HCT116 (cell line): ENCODE measurements around the gene RENBP. TPM values are rescaled to one million over a fixed set of nuclear protein-coding genes. Genes with fewer than 3 reads are reported as not detected.

ENCODE experiments used
- ATAC-seq: fragments of 200-7000 bp; cut with Tn5 transposase; 2 replicates; pipeline ENCODE4 v1.9.1; 2020; ENCODE audit warnings: mild to moderate bottlenecking, moderate library complexity
- BruUV-seq: library from RNA; stranded (reverse); fragments of 400-500 nt; replicated peaks from 2 replicates; lab custom pipeline; 2021; lab: Mats Ljungman, UMichigan
- CTCF ChIA-PET: fragments of 300-600 bp; sonication (Branson Sonifier 250); formaldehyde crosslinking; loops from one replicate; lab custom pipeline; 2021; ENCODE audit warnings: antibody characterized with exemption; lab: Charles Lee
- POLR2A ChIA-PET: fragments of 300-600, 350-600 bp; sonication (Branson Sonifier 250); formaldehyde crosslinking; loops from one replicate; lab custom pipeline; 2021; ENCODE audit warnings: antibody characterized with exemption; lab: Charles Lee
- RAD21 ChIA-PET, 2 experiments: fragments of 300-600 bp; sonication (Branson Sonifier 250); formaldehyde crosslinking; loops; one replicate each; lab custom pipeline; 2023; ENCODE audit warnings: low total read pairs in 2 of 2; ENCODE audit not compliant: uncharacterized antibody in 2 of 2, unreplicated experiment in 2 of 2, low non-redundant PET in 1 of 2; lab: Charles Lee
- DNase-seq: peaks from one replicate; pipeline ENCODE4 v3.0.0-alpha.2; 2010; ENCODE audit warnings: low read depth, low spot score
- H2AFZ ChIP-seq: fragments of 200-600 bp; shearing (Covaris generic), sonication (generic); 2 replicates; pipeline ENCODE4 v1.6.1; 2017; ENCODE audit warnings: low read depth, mixed run types, mixed read lengths, antibody characterized with exemption, low read length; ENCODE audit not compliant: poor library complexity, severe bottlenecking
- H3K27ac ChIP-seq: 2 replicates; pipeline ENCODE4 v1.5.1; 2012; ENCODE audit warnings: low read depth, low read length
- H3K27me3 ChIP-seq: fragments of 200-600 bp; sonication (generic); 2 replicates; pipeline ENCODE4 v1.6.1; 2016; ENCODE audit warnings: mixed run types, low read length, mixed read lengths; ENCODE audit not compliant: insufficient read depth
- H3K36me3 ChIP-seq, 2 experiments: fragments of 200-500 bp in 1 of 2; fragments of 200-600 bp in 1 of 2; sonication (Bioruptor generic) in 1 of 2; sonication (generic) in 1 of 2; 2 replicates each; pipeline versions ENCODE4 v1.5.1 to v1.6.1; 2014 to 2016; ENCODE audit warnings: low read length in 2 of 2, inconsistent platforms in 1 of 2, mixed read lengths in 1 of 2, mixed run types in 1 of 2; ENCODE audit not compliant: insufficient read depth in 2 of 2, control insufficient read depth in 1 of 2
- H3K4me1 ChIP-seq, 2 experiments: fragments of 200-600 bp in 1 of 2; sonication (generic) in 1 of 2; 2 replicates each; pipeline versions ENCODE4 v1.5.1 to v1.6.1; 2012 to 2017; ENCODE audit warnings: low read length in 2 of 2, inconsistent platforms in 1 of 2, mild to moderate bottlenecking in 1 of 2, mixed read lengths in 1 of 2, mixed run types in 1 of 2, moderate library complexity in 1 of 2; ENCODE audit not compliant: insufficient read depth in 2 of 2, control insufficient read depth in 1 of 2
- H3K4me2 ChIP-seq: fragments of 200-600 bp; sonication (generic); 2 replicates; pipeline ENCODE4 v1.6.1; 2017; ENCODE audit warnings: mixed run types, low read length, mixed read lengths
- H3K4me3 ChIP-seq, 2 experiments: fragments of 200-600 bp in 1 of 2; sonication (generic) in 1 of 2; replicated peaks in 1 of 2; 2 replicates each; pipeline ENCODE4 v1.5.1; 2011 to 2016; ENCODE audit warnings: low read length in 2 of 2, control low read depth in 1 of 2, low read depth in 1 of 2, mild to moderate bottlenecking in 1 of 2, mixed read lengths in 1 of 2, mixed run types in 1 of 2
- H3K79me2 ChIP-seq: fragments of 200-600 bp; sonication (generic); 2 replicates; pipeline ENCODE4 v1.6.1; 2017; ENCODE audit warnings: mild to moderate bottlenecking, mixed run types, low read length, moderate library complexity, mixed read lengths; ENCODE audit not compliant: insufficient read depth
- H3K9ac ChIP-seq: fragments of 200-600 bp; sonication (generic); 2 replicates; pipeline ENCODE4 v1.6.1; 2016; ENCODE audit warnings: low read length, mixed read lengths
- H3K9me2 ChIP-seq: fragments of 200-600 bp; sonication (generic), shearing (Covaris generic); 2 replicates; pipeline ENCODE4 v1.6.1; 2017; ENCODE audit warnings: mixed run types, mild to moderate bottlenecking, moderate library complexity; ENCODE audit not compliant: insufficient read depth
- H3K9me3 ChIP-seq, 2 experiments: fragments of 200-500 bp in 1 of 2; fragments of 200-600 bp in 1 of 2; sonication (Bioruptor generic) in 1 of 2; sonication (generic) in 1 of 2; 2 replicates each; pipeline ENCODE4 v1.6.1; 2014 to 2017; ENCODE audit warnings: low read length in 2 of 2, mixed read lengths in 2 of 2, inconsistent platforms in 1 of 2, low read depth in 1 of 2, mild to moderate bottlenecking in 1 of 2, mixed run types in 1 of 2, moderate library complexity in 1 of 2; ENCODE audit not compliant: control insufficient read depth in 1 of 2, insufficient read depth in 1 of 2
- H4K20me1 ChIP-seq: fragments of 200-600 bp; sonication (generic), shearing (Covaris generic); 2 replicates; pipeline ENCODE4 v1.6.1; 2017; ENCODE audit warnings: mixed run types, mild to moderate bottlenecking, moderate library complexity; ENCODE audit not compliant: insufficient read depth
- CBX3 ChIP-seq: IDR thresholded peaks from 2 replicates; pipeline ENCODE4 v1.6.1; 2012; ENCODE audit warnings: low read depth
- CEBPB ChIP-seq: IDR thresholded peaks from 2 replicates; pipeline ENCODE4 v1.6.1; 2012; ENCODE audit warnings: low read depth
- EZH2phosphoT487 ChIP-seq: fragments of 200-600 bp; IDR thresholded peaks from 2 replicates; pipeline ENCODE4 v1.6.1; 2018; ENCODE audit warnings: antibody characterized with exemption, borderline replicate concordance
- FOSL1 ChIP-seq: IDR thresholded peaks from 2 replicates; pipeline ENCODE4 v1.6.1; 2012; ENCODE audit warnings: low read depth
- POLR2AphosphoS5 ChIP-seq: IDR thresholded peaks from 2 replicates; pipeline ENCODE4 v1.6.1; 2011; ENCODE audit warnings: mild to moderate bottlenecking, low read depth, low read length, moderate library complexity
- RAD21 ChIP-seq: IDR thresholded peaks from 2 replicates; pipeline ENCODE4 v1.6.1; 2012; ENCODE audit warnings: low read depth, mild to moderate bottlenecking
- SIN3A ChIP-seq: IDR thresholded peaks from 2 replicates; pipeline ENCODE4 v1.6.1; 2012; ENCODE audit warnings: low read depth
- SP1 ChIP-seq: IDR thresholded peaks from 2 replicates; pipeline ENCODE4 v1.6.1; 2012; ENCODE audit warnings: low read depth
- SRF ChIP-seq: IDR thresholded peaks from 2 replicates; pipeline ENCODE4 v1.6.1; 2012; ENCODE audit warnings: low read depth
- YY1 ChIP-seq: IDR thresholded peaks from 2 replicates; pipeline ENCODE4 v1.6.1; 2011; ENCODE audit warnings: low read length, low read depth, moderate library complexity, mild to moderate bottlenecking; ENCODE audit not compliant: insufficient replicate concordance; ENCODE audit errors: extremely low read depth
- intact Hi-C: fragments of 100-400 bp; cut with micrococcal nuclease; formaldehyde crosslinking; loops from 2 replicates; pipeline ENCODE4 v1.10.0; 2022
- total RNA-seq: library from RNA; stranded (reverse); gene quantifications from one replicate; pipeline ENCODE4 v1.2.1, GENCODE V29; 2021; ENCODE audit not compliant: unreplicated experiment
- TF ChIP-seq, protein P1 (sequence below): IDR thresholded peaks from 2 replicates; pipeline ENCODE4 v1.6.1; 2011; ENCODE audit warnings: mild to moderate bottlenecking, low read length, moderate library complexity; ENCODE audit not compliant: insufficient replicate concordance; ENCODE audit errors: extremely low read depth

The RENBP gene
- total RNA-seq, 1 experiment from 2014 or later, result 1.3 TPM

DNA sequence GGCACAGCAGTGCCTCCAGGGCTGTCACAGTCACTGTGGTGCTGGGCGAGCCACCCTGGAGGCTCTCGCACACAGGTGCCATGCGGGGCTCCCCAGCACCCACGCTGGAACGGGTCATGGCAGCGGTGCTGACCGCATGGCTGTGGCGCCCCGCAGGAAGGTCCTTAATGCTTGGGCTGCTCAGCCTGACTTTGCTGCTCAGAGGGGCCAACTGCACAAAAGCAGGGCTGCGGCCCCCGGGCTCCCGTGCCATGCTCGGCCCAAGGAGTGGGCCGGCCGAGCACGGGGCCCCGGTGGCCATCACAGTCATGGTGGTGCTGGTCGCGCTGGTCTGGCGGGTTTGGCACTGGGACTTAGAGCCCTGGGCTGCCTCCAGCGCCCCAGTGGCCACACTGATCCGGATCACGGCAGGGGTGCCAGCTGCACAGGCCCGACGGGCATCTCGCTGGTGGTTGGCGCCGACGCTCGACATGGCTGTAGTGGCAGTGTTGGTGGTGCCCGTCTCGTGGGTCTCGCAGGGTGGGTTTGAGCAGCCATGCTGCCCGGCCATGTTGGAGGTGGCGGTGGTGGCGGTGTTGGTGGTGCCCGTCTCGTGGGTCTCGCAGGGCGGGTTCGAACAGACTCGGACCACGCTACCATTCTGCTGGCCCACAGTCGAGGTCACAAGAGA, 10.2 kb upstream of the RENBP start:
- H3K4me3 ChIP-seq, result no peak overlapping the region
- no peaks in the 10 kb centered on the region; the same call in 1 of the 2 replicates for H3K79me2 ChIP-seq
- no peaks in the 10 kb centered on the region for H3K27me3 ChIP-seq
- DNase-seq, result no peak
- RAD21 ChIA-PET, result no interaction called here
- intact Hi-C loops, result no loop called here
- TSS peak; percentile 8 for BruUV-seq
- no peak overlapping the region for H2AFZ ChIP-seq
- no peaks in the 10 kb centered on the region for H3K9me3 ChIP-seq
- no peak for TF ChIP-seq SRF
- TF ChIP-seq RAD21, result no peak
- TF ChIP-seq POLR2AphosphoS5, result no peak
- no peak for TF ChIP-seq SIN3A
- TF ChIP-seq CEBPB, result no peak
- no peak for TF ChIP-seq CBX3
- TF ChIP-seq SP1, result no peak
- TF ChIP-seq, protein P1, sequence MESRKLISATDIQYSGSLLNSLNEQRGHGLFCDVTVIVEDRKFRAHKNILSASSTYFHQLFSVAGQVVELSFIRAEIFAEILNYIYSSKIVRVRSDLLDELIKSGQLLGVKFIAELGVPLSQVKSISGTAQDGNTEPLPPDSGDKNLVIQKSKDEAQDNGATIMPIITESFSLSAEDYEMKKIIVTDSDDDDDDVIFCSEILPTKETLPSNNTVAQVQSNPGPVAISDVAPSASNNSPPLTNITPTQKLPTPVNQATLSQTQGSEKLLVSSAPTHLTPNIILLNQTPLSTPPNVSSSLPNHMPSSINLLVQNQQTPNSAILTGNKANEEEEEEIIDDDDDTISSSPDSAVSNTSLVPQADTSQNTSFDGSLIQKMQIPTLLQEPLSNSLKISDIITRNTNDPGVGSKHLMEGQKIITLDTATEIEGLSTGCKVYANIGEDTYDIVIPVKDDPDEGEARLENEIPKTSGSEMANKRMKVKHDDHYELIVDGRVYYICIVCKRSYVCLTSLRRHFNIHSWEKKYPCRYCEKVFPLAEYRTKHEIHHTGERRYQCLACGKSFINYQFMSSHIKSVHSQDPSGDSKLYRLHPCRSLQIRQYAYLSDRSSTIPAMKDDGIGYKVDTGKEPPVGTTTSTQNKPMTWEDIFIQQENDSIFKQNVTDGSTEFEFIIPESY, result no peak
- no peak for TF ChIP-seq EZH2phosphoT487
- TF ChIP-seq YY1, result no peak
- TF ChIP-seq FOSL1, result no peak
- TF ChIP-seq, all 23 proteins: peak for 0
- Histone ChIP-seq H3K4me1 (no peaks in the 10 kb centered on the region), H4K20me1 (no peaks in the 10 kb centered on the region), H3K4me2 (no peak overlapping the region), H3K27ac (no peak overlapping the region), H3K9ac (no peak overlapping the region), H3K9me2 (no peaks in the 10 kb centered on the region), H3K36me3 (peaks cover 0 to 19% of the 10 kb centered on the region in 2 experiments; a peak in 1 of 4 replicates)
- ChIA-PET POLR2A (no interaction called here), CTCF (no interaction called here)
- ATAC-seq, result no peak
